PC-9 (cell line): ENCODE measurements around the gene SYT7. TPM values are rescaled to one million over a fixed set of nuclear protein-coding genes. Genes with fewer than 3 reads are reported as not detected.

ENCODE experiments used
- BruUV-seq: library from RNA; stranded (reverse); fragments of 400-500 nt; replicated peaks from 2 replicates; lab custom pipeline; 2021; lab: Mats Ljungman, UMichigan
- CTCF ChIA-PET: fragments of 300-600 bp; sonication (Branson Sonifier 250); formaldehyde crosslinking; loops from one replicate; lab custom pipeline; 2022; ENCODE audit warnings: antibody characterized with exemption; lab: Charles Lee
- POLR2A ChIA-PET: fragments of 300-600 bp; sonication (Branson Sonifier 250); formaldehyde crosslinking; loops from one replicate; lab custom pipeline; 2022; ENCODE audit warnings: antibody characterized with exemption; ENCODE audit not compliant: unreplicated experiment; lab: Charles Lee
- DNase-seq, 2 experiments: peaks; one replicate each; pipeline versions ENCODE4 v3.0.0 to v3.0.0-alpha.2; 2015 to 2022; ENCODE audit warnings: mixed read lengths in 1 of 2
- H2AFZ ChIP-seq: fragments of 200-600 bp; sonication (generic); 2 replicates; pipeline ENCODE4 v1.8.1; 2017; ENCODE audit warnings: antibody characterized with exemption
- H3F3A ChIP-seq: fragments of 200-600 bp; sonication (generic); 2 replicates; pipeline ENCODE4 v1.8.1; 2017; ENCODE audit warnings: antibody characterized with exemption, mild to moderate bottlenecking, low read depth; ENCODE audit not compliant: insufficient read depth
- H3K27ac ChIP-seq: fragments of 200-600 bp; sonication (generic); 2 replicates; pipeline ENCODE4 v1.6.1; 2016; ENCODE audit warnings: mixed run types
- H3K27me3 ChIP-seq: fragments of 200-600 bp; sonication (generic); 2 replicates; pipeline ENCODE4 v1.6.1; 2016; ENCODE audit warnings: low read depth, mixed run types; ENCODE audit not compliant: insufficient read depth
- H3K36me3 ChIP-seq: fragments of 200-600 bp; sonication (generic); 2 replicates; pipeline ENCODE4 v1.6.1; 2016; ENCODE audit warnings: low read depth, mixed run types
- H3K4me1 ChIP-seq: fragments of 200-600 bp; sonication (generic); replicated peaks from 2 replicates; pipeline ENCODE4 v1.6.1; 2016; ENCODE audit warnings: mixed run types; ENCODE audit not compliant: insufficient read depth
- H3K4me2 ChIP-seq: fragments of 200-600 bp; sonication (generic); 2 replicates; pipeline ENCODE4 v1.6.1; 2017; ENCODE audit warnings: mixed run types
- H3K4me3 ChIP-seq: fragments of 200-600 bp; sonication (generic); 2 replicates; pipeline ENCODE4 v1.6.1; 2016; ENCODE audit warnings: mixed run types
- H3K79me2 ChIP-seq: fragments of 200-600 bp; sonication (generic); 2 replicates; pipeline ENCODE4 v1.6.1; 2017; ENCODE audit warnings: low read depth, mixed run types
- H3K9me2 ChIP-seq: fragments of 200-600 bp; sonication (generic); 2 replicates; pipeline ENCODE4 v1.8.1; 2017; ENCODE audit warnings: mild to moderate bottlenecking; ENCODE audit not compliant: insufficient read depth
- H3K9me3 ChIP-seq: fragments of 200-600 bp; sonication (generic); 2 replicates; pipeline ENCODE4 v1.8.1; 2016; ENCODE audit warnings: low read depth; ENCODE audit not compliant: insufficient read depth
- H4K20me1 ChIP-seq: fragments of 200-600 bp; sonication (generic); 2 replicates; pipeline ENCODE4 v1.8.1; 2017; ENCODE audit not compliant: insufficient read depth
- EZH2 ChIP-seq: fragments of 200-600 bp; sonication (generic); IDR thresholded peaks from 2 replicates; pipeline ENCODE4 v1.8.0; 2017; ENCODE audit warnings: antibody characterized with exemption, low read depth
- intact Hi-C: fragments of 100-400 bp; cut with micrococcal nuclease; formaldehyde crosslinking; loops from one replicate; pipeline ENCODE4 v1.10.0; 2022; ENCODE audit not compliant: unreplicated experiment
- total RNA-seq: library from RNA; stranded (reverse); gene quantifications from 2 replicates; pipeline ENCODE4 v1.2.3, GENCODE V29; 2021
- TF ChIP-seq, protein P1 (sequence below): fragments of 200-600 bp; sonication (generic); conservative IDR thresholded peaks from 2 replicates; pipeline ENCODE4 v1.6.1; 2017; ENCODE audit warnings: mixed run types, antibody characterized with exemption, mild to moderate bottlenecking, moderate library complexity

The SYT7 gene
- total RNA-seq, 1 experiment from 2014 or later = 4.0 TPM

DNA sequence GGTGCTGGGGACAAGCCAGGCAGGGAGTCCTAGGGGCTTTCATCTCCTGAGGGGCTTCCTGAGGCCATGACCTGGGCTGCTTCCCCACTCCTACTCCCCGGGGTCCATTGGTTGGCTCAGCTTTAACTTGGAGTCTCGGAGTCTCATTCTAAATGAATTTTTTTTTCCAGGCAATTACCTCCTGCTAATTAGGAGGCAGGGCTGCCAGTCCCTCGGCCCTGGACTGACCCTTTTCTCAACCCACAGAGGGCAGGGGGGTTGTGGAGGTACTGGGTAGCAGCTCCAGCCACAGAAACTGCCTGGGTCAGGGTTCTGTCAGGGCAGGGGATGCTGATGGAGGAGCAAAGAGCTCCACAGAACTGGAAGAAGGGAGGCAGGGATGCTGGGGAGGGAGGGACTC lies 11.9 kb downstream of the SYT7 start:
- no peaks in the 10 kb centered on the region for H3K79me2 ChIP-seq
- ChIA-PET POLR2A (no interaction called here), CTCF (no interaction called here)
- H3K4me1 ChIP-seq = peaks cover 7% of the 10 kb centered on the region; the same call in 1 of the 2 replicates
- H3K27me3 ChIP-seq = peaks cover 40% of the 10 kb centered on the region
- DNase-seq = no peak
- H4K20me1 ChIP-seq = peaks cover 20% of the 10 kb centered on the region
- intact Hi-C loops = loop anchor here (5.0 to 10.0 kb wide), 2 partner anchors 37 to 56 kb away; no protein-coding TSS in a partner anchor
- H3K4me2 ChIP-seq = no peak overlapping the region
- H3K9me3 ChIP-seq = no peaks in the 10 kb centered on the region
- no peaks in the 10 kb centered on the region for H3K36me3 ChIP-seq
- H3K27ac ChIP-seq = no peak overlapping the region
- BruUV-seq = no TSS peak
- no peak overlapping the region for H2AFZ ChIP-seq
- H3K4me3 ChIP-seq = no peak overlapping the region
- no peaks in the 10 kb centered on the region for H3F3A ChIP-seq
- no peaks in the 10 kb centered on the region for H3K9me2 ChIP-seq
- TF ChIP-seq EZH2 = no peak
- TF ChIP-seq, protein P1, sequence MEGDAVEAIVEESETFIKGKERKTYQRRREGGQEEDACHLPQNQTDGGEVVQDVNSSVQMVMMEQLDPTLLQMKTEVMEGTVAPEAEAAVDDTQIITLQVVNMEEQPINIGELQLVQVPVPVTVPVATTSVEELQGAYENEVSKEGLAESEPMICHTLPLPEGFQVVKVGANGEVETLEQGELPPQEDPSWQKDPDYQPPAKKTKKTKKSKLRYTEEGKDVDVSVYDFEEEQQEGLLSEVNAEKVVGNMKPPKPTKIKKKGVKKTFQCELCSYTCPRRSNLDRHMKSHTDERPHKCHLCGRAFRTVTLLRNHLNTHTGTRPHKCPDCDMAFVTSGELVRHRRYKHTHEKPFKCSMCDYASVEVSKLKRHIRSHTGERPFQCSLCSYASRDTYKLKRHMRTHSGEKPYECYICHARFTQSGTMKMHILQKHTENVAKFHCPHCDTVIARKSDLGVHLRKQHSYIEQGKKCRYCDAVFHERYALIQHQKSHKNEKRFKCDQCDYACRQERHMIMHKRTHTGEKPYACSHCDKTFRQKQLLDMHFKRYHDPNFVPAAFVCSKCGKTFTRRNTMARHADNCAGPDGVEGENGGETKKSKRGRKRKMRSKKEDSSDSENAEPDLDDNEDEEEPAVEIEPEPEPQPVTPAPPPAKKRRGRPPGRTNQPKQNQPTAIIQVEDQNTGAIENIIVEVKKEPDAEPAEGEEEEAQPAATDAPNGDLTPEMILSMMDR = no peak

DNA sequence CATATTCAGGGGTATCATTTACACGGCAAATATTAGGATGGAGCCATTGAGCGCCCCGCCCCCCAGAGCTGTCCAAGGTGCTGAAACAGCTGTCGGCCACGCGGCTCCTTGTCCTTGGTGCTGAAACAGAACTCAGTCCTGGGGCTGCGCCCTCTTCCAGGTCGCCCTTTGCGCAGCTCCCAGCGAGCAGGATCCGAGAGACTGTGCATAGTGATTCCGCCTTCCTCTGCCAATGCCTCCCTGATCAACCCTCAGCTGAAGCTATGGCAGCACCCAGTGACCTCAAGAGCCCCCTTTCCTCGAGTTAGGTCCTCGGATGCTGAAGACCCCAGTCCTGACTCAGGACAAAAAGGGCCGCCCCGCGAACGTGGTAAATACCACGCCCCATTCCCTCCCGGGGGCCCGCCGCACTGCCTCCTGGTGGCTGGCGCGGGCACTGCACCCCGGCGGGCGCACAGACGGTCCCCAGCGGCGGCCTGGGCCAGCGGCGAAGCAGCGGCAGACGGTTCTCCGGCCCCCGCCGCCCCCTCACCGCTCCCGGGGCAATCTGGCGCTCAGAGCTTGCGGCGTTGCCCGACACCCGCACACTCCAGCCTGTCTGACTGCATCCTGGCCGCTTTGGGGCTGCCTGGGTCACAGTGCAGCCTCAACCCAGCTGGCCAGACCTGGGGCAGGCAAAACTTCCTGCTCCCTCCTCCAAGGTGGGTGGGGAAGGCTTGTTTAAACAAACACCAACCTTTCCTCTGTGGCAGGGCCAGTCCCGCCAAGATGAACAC lies 13.4 kb downstream of the SYT7 start:
- H3K4me1 ChIP-seq = peaks cover 7% of the 10 kb centered on the region; the same call in 1 of the 2 replicates
- no peaks in the 10 kb centered on the region for H3K36me3 ChIP-seq
- H3K9me2 ChIP-seq = no peaks in the 10 kb centered on the region
- BruUV-seq = no TSS peak
- CTCF ChIA-PET = interaction anchor here (0.6 to 1.0 kb wide), 3 partner anchors 14 to 120 kb away, joined by 3 read pairs; partner anchors contain the start of gene SYT7
- peak overlapping the region; percentile 64 for H3K4me2 ChIP-seq
- intact Hi-C loops = loop anchor here (5.0 to 10.0 kb wide), 2 partner anchors 35 to 57 kb away; no protein-coding TSS in a partner anchor
- no peak overlapping the region for H3K27ac ChIP-seq
- TF ChIP-seq EZH2 = no peak
- TF ChIP-seq, protein P1 = peak; percentile 96
- H4K20me1 ChIP-seq = peaks cover 22% of the 10 kb centered on the region
- no peaks in the 10 kb centered on the region for H3K79me2 ChIP-seq
- peak; percentile 78 to 86 for DNase-seq
- H3K9me3 ChIP-seq = no peaks in the 10 kb centered on the region
- POLR2A ChIA-PET = no interaction called here
- no peak overlapping the region for H2AFZ ChIP-seq
- H3K4me3 ChIP-seq = peak overlapping the region; percentile 13; the same call in 1 of the 2 replicates
- H3K27me3 ChIP-seq = peaks cover 53% of the 10 kb centered on the region
- H3F3A ChIP-seq = no peaks in the 10 kb centered on the region

DNA sequence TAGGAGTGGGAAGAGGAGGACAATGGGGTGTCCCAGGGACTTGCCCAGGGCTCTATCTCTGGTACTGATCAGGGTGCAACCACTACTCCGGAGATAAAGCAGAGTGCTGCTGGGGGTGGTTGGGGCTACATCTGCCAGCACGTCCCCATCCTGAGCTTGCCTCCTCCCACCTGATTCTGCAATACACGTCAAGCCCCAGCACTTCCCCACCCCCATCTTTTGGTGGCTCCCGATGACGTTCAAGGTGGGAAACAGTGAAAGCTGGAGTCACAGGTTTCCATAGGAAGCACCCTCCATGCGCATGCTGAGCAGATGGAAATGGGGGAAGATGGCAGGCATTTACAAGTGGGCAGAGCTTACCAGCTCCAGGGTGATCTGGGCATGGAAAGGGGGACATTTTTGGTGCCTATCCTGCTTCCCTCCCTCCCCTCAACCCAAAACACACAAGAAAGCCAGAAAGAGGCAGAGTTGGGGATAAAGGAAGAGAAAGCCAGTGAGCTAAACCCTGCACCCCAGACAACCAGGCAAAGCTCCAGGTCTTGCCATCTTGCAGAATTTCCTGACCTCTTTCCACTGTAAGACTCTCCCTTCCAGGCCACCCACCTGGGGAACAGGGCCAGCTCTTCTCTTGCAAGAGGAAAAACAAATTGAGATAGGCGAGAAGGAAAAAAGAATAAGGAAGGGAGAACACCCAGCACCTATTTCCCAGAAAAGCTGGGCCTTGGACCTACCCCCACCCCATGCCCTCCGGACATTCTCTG lies 15.8 kb downstream of the SYT7 start:
- Histone ChIP-seq H3K27ac (no peak overlapping the region), H3K79me2 (no peaks in the 10 kb centered on the region), H2AFZ (no peak overlapping the region), H3K4me2 (no peak overlapping the region), H3F3A (no peaks in the 10 kb centered on the region), H3K36me3 (no peaks in the 10 kb centered on the region), H3K27me3 (peaks cover 76% of the 10 kb centered on the region), H4K20me1 (peaks cover 26% of the 10 kb centered on the region), H3K9me3 (no peaks in the 10 kb centered on the region), H3K4me3 (no peak overlapping the region), H3K4me1 (peaks cover 7% of the 10 kb centered on the region; the same call in 1 of the 2 replicates), H3K9me2 (no peaks in the 10 kb centered on the region)
- no peak for DNase-seq
- TF ChIP-seq, protein P1 = no peak
- TF ChIP-seq EZH2 = no peak
- BruUV-seq = no TSS peak
- ChIA-PET CTCF (interaction anchor here (0.5 kb wide), 1 partner anchor 11 kb away, joined by 4 read pairs; no protein-coding TSS in a partner anchor), POLR2A (no interaction called here)
- intact Hi-C loops = loop anchor here (5.0 to 10.0 kb wide), 2 partner anchors 33 to 60 kb away; no protein-coding TSS in a partner anchor
